ENCODE data around the gene TRAP1.
"Not testable (repeated sequence)": the region's sequence is repeated elsewhere in the genome, so short reads cannot be mapped to it uniquely, and the experiment has no call there.

The TRAP1 gene

GRCh38 chr16:3645108-3645503 is 72.2 kb downstream of the TRAP1 start:
- DNase-seq, result no peak

DNA sequence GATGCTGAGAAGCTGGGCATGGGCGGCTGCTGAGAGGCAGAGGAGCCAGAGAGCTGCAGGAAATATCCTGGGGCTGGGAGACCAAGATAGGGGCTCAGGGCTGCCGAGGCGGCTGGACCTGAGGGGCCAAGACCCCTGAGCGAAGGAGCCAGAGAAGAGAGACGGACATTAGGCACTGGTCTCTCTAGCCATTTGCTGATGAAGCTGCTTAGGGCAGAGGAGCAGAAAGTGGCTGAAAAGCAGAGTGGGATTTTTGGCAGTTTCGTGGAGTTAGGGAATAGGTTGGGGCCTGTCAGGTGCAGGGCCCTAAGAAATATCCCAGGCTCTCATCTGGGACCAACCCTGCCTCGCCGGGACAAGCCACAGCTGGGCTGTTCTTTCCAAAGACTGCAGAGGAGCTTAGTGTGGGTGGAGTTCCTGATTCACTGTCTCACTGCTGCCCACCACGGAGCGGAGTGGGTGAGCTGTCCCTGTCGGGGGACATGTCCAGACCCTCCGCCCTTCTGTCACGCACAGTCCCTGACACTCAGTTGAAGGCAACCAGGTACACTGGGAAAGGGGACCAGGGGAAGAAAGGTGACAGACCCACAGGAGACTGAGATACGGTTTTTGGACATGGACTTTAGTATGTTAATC is 74.1 kb downstream of the TRAP1 start:
- no peak for DNase-seq

DNA sequence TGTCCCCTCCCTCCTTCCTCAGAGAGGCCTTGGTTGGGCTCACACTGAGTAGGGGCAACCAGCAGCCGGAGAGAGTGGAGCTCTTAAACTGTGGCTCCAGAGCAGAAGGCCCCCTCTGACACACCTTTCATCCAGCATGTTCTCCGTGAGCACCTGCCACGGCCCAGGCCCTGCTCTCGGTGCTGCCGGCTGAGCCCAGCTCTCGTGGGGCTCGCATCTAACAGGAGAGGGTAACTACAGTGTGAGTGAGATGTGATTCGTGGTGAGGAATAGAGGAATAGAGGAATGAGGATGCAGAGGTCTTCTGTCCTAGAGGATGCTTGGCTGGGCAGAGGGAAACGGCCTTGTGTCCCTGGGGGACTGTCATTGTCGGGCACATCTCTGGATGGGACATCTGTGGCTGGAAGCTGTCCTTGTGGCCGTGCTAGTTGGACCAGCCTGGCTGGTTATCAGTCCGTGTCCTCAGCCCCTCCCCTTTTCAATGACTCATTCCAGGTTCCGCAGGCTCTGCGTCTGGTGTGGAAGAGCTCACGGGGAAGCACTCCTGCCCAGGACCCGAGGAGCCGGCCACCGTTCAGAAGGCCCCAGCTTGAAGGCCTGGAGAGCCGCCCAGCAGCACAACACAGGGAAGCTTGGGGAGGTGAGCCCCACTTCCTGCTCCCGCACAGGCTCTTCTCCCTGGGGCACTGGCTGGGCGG is 74.8 kb downstream of the TRAP1 start:
- DNase-seq, result peak; percentile 48

DNA sequence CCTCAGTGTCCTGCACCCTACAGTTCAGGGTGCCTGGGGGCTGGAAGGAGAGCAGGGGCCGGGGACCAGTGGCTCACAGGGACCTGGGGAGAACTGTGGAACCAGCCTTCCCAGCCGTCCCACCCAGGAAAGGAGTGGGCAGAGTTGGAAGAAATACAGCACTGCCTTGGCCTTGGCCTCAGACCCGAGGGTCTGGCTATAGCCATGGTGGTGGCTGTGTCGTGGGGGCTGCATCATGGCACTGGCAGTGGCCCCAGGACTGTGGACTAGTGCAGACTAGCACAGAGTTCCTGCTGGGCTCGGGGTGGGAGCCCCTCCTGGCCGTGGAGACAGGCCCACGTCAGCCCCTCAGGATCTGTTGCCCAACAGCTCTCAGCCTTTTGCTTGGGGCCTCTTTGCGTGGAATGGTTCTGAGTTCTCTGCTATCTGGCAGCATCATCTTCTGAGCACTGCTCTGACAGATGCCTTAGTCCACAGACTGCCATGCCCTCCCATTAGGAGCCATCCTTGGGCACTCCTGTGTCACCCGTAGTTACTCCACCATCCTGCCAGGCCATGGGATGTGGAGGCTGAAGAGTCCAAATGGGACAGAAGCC is 75.4 kb downstream of the TRAP1 start:
- DNase-seq, result no peak

- DNase-seq, result no peak
Measured at GRCh38 chr16:3640632-3641501, 76.5 kb downstream of the TRAP1 start.

GRCh38 chr16:3640207-3640606 is 77.1 kb downstream of the TRAP1 start:
- DNase-seq, result no peak

DNA sequence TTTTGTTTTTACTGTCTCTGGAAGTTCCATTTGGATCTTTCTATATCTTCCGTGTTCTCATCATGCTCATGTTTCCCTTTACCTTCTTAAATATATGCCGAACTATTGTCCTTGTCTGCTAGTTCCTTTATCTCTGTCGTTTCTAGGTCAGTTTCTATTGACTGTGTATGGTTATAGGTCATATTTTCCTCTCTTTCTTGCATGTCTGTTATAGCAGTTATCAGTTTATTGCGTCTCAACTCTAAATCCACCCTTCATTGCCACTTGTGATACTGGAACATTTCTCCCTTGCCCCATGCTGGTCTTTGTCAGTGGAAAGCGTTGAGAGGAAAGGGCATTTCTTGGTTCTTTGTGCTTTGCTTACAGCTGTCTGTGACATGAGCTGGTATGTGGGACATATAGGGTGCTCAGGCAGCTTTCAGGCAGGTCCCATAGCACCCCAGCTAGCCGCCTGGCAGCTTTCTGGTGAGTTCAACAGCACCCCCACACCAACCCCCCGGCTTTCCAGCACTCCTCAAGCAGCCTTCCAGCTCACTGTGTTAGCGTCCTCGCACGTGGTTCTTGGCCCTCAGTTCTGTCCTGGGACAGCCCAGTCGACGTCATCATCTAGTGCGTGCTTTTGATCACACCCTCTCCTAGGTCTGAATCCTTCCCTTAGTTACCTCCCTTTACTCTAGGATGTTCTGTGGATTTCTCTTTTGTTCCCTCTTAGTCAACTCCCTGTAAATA is 78.2 kb downstream of the TRAP1 start:
- no peak for DNase-seq

DNA sequence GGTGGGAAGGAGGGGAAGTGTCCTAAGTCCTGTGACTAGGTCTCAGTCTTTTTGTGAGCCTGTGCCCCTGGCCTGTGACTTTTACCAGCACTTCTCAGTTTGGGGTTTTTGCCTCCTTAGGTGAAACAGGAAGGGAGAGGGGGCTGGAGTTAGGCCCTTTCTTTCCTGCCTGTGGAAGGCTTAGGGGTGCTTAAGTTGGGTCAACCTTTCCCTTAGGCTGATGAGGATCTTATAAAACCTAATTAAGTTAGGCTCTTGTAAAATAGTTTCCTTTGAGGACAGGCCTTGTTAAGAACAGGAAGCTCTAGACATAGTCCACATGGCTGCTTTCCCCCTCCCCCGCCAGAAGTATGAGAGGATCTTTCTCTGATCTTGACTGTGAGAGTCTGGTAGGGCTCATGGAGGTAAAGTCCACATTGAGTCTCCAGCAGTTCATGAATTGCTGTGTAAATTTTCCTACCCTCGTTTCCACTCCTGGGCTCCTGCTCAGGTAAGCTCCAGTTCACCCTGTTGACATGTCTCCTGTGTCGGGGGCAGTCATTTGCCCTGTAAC is 79.9 kb downstream of the TRAP1 start:
- DNase-seq, result no peak

- no peak for DNase-seq
Measured at GRCh38 chr16:3625911-3626732, 91.2 kb downstream of the TRAP1 start.

GRCh38 chr16:3625331-3625730 is 92.0 kb downstream of the TRAP1 start:
- no peak for DNase-seq

DNA sequence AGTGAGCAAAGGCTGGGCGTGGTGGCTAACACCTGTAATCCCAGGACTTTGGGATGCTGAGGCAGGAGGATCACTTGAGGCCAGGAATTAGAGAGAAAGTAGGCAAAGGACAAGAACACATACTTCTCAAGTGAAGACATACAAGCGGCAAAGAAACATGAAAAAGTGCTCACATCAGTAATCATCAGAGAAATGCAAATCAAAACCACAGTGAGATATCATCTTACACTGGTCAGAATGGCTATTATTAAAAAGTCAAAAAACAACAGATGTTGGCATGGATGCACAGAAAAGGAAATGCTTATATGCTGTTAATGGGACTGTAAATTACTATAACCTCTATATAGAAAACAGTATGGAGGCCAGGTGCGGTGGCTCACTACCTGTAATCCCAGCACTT is 93.7 kb downstream of the TRAP1 start:
- no peak for DNase-seq

DNA sequence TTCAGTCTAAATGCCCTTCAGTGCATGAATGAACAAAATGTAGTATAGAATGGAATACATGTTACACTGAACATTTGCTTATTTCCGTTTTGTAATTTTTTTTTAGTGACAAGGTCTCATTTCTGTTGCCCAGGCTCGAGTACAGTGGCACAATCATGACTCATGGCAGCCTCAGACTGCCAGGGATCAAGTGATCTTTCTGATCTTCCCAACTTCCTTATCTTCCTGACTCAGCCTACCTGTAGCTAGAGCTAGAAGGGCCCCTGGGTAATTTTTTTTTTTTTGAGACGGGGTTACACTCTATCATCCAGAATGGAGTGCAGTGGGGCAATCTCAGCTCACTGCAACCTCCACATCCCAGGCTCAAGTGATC is 98.6 kb downstream of the TRAP1 start:
- DNase-seq, result peak; percentile 49

DNA sequence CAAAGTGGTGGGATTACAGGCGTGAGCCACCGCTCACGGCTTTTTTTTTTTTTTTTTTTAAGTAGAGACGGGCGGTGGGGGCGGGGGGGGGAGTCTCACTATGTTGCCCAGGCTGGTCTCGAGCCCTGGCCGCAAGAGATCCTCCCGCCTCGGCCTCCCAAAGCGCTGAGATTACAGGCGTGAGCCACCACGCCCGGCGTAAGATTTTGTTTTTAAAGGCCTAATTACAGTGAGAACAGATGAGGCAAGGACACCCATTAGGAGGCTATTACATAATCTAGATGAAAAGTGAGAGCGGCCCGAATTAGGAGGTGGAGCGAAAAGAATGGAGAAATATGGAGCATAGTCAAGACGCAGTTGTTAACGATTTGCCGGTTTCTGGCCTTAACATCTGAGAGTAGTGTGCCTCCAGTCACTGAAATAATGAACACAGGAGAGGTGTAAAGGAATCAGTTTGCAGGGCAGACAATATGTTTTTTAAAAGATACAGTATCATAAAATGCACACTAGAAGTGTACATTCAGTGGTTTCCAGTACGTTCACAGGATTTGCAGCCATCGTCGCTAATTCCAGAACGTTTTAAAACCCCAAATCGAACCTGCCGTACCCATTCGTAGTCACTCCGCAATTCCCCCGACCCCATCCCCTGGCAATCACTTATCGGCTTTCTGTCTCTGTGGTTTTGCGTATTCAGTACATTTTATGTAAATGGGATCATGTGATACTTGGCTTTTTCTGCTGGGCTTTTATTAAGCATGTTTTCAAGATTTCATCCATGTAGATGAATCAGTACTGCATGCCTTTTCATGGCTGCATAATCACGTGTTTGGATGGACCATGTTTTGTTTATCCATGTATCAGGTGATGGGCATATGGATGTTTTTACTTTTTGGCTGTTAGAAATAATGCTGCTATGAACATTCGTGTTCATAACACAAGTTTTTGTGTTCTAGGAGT is 104.5 kb downstream of the TRAP1 start:
- DNase-seq, result no peak

DNA sequence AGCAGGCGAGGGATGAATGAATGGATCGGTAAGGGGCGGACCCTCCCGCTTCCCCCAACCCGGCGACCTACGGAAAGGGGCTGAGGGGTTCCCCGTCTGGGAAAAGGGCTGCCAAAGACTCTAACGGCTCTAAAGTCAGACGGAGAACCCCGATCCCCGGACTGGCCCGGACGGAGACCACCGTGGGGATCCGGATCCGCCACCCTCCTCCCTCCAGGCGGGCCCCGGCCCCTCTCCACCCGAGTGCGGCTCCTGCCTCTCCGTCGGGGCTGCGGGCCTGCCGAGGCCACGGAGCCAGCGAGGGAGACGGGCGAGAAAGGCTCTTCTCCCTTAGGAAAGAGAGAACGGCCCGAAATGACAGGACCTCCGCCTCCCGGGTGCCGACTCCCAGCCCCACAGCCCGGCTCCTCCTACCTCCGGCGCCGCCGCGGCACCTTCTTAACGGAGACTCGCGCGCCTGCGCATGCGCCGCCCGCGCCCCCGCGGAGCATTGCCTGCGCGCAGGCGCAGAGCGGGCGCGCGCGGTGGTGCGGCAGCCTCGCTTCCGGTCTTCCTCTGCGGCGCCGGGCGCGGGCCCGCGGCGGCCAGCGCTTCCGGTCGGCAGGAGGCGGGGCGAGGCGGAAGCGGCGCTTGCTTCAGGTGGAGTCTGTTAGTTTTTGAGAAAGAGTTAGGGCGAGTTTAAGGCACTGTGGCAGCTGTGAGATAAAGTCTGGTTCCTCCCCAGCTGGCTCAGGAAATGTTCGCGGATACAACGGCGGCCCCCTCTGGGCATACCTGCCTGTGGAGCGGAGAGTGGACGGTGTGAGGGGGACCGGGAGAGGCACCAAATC is 106.0 kb downstream of the TRAP1 start, which contains the start of gene SLX4:
Gene SLX4 (minus strand): TSS at position 461 of the 830 bp plus-strand sequence. CDS start 2,642 bp downstream, outside the sequence.
- peak; percentile 82 for DNase-seq

- DNase-seq, result no peak
Measured at GRCh38 chr16:3610698-3611145, 106.6 kb downstream of the TRAP1 start.

DNA sequence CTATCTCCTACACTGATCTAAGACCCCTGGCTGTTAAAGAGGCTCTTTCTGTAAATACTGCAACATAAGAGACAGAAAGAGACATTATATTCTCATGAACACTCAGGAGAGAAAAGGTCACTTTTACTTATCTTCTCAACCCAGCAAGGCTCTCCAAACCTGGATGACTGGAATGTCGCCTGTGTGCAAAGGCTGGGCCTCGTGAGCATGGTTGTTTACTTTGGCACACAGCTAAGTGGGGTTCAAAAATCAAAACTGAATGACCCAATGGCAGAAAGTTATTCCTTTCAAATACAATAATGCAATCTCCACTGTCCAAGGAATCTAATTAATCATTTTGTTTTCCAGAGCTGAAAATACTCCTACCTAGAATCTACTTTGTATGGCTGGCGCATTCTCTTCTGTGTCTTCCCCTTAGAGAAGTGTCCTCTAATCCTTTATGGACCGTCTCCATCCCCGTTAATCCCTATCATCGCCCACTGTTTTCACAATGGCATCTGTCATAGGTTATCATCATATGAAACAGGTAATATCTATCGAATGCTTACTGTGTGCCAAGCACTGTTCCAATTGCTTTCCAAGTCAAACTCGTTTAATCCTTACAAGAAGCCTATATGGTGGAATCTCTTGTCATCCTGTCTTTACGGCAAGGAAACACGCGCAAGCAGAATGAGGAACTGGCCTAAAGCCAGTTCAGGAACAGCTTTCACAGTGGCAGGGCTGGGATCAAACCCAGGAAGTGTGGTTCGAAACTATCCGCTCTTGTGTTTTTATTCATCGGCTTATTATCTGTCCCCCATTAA is 107.2 kb downstream of the TRAP1 start:
- DNase-seq, result no peak

GRCh38 chr16:3608976-3609375 is 108.3 kb downstream of the TRAP1 start:
- not testable (repeated sequence) for DNase-seq

DNA sequence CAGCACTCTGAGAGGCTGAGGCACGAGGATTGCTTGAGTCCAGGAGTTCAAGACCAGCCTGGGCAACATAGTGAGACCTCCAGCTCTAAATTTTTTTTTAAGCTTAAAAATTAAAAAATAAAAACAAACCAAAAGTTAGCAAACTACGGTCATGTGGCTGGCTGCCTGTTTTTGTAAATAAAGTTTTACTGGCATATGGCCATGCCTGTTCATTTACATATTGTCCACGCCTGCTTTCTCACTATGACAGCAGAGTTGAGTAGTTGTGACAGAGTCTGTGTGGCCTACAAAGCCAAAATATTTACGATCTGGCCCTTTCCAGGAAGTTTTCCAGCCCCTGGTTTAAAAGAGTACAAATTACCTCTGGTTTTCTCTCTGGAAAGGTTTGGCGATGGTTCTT is 109.3 kb downstream of the TRAP1 start:
- DNase-seq, result no peak

Measured in NCI-H226 (cell line).